Smooth muscle cell (in vitro differentiated cells): ENCODE data around the gene PRPF40B. TPM values are rescaled to one million over a fixed set of nuclear protein-coding genes. Genes with fewer than 3 reads are reported as not detected.

Experiments used
- DNase-seq: peaks from one replicate; lab custom pipeline; 2025; ENCODE audit not compliant: unreplicated experiment; lab: John Stamatoyannopoulos, UW
- H2AFZ ChIP-seq: fragments of 200-600 bp; sonication (generic); 2 replicates; pipeline ENCODE4 v1.6.0; 2016; ENCODE audit warnings: antibody characterized with exemption, low read depth, mild to moderate bottlenecking
- H3F3A ChIP-seq: fragments of 200-600 bp; sonication (generic); 2 replicates; pipeline ENCODE4 v1.6.0; 2017; ENCODE audit warnings: antibody characterized with exemption, low read depth
- H3K27ac ChIP-seq: fragments of 200-600 bp; sonication (generic); 2 replicates; pipeline ENCODE4 v1.5.1; 2016; ENCODE audit warnings: low read depth, mild to moderate bottlenecking
- H3K27me3 ChIP-seq: fragments of 200-600 bp; sonication (generic); 2 replicates; pipeline ENCODE4 v1.6.1; 2016; ENCODE audit warnings: low read depth, mild to moderate bottlenecking
- H3K36me3 ChIP-seq: fragments of 200-600 bp; sonication (generic); 2 replicates; pipeline ENCODE4 v1.5.1; 2016; ENCODE audit warnings: low read depth
- H3K4me1 ChIP-seq: fragments of 200-600 bp; sonication (generic); 2 replicates; pipeline ENCODE4 v1.5.1; 2016; ENCODE audit warnings: low read depth
- H3K4me2 ChIP-seq: fragments of 200-600 bp; sonication (generic); 2 replicates; pipeline ENCODE4 v1.6.0; 2016; ENCODE audit warnings: mild to moderate bottlenecking
- H3K4me3 ChIP-seq: fragments of 200-600 bp; sonication (generic); 2 replicates; pipeline ENCODE4 v1.5.1; 2016; ENCODE audit warnings: mild to moderate bottlenecking
- H3K79me2 ChIP-seq: fragments of 200-600 bp; sonication (generic); 2 replicates; pipeline ENCODE4 v1.6.0; 2016; ENCODE audit warnings: low read depth, mild to moderate bottlenecking
- H3K9ac ChIP-seq: fragments of 200-600 bp; sonication (generic); 2 replicates; pipeline ENCODE4 v1.6.0; 2016; ENCODE audit warnings: low read depth
- H3K9me3 ChIP-seq: fragments of 200-600 bp; sonication (generic); replicated peaks from 2 replicates; pipeline ENCODE4 v1.5.1; 2016; ENCODE audit warnings: low read depth
- H4K20me1 ChIP-seq: fragments of 200-600 bp; sonication (generic); 2 replicates; pipeline ENCODE4 v1.6.0; 2016; ENCODE audit warnings: low read depth
- CTCF ChIP-seq: fragments of 200-600 bp; sonication (generic); IDR thresholded peaks from 2 replicates; pipeline ENCODE4 v1.5.1; 2017; ENCODE audit warnings: borderline replicate concordance, mild to moderate bottlenecking, antibody characterized with exemption; ENCODE audit not compliant: insufficient read depth, poor library complexity, severe bottlenecking
- WGBS: methylation state at CpG from one replicate; pipeline ENCODE4 v1.1.7; 2016; ENCODE audit warnings: low lambda C conversion rate; 5-methylcytosine and 5-hydroxymethylcytosine counted together
- polyA plus RNA-seq: library from polyadenylated mRNA; unstranded; fragments of >200 nt; fragmentation: Nextera tagmentation; extraction: Ambion mirVana; gene quantifications from 2 replicates; pipeline ENCODE4 v1.2.1, GENCODE V29; 2016
- total RNA-seq: library from RNA; depleted of rRNA; stranded (reverse); fragments of >200 nt; gene quantifications from 2 replicates; pipeline ENCODE4 v1.2.3, GENCODE V29; 2014

The PRPF40B gene
- total and polyA plus RNA-seq, 2 experiments from 2014 or later, result 6.2 to 19.8 TPM

DNA sequence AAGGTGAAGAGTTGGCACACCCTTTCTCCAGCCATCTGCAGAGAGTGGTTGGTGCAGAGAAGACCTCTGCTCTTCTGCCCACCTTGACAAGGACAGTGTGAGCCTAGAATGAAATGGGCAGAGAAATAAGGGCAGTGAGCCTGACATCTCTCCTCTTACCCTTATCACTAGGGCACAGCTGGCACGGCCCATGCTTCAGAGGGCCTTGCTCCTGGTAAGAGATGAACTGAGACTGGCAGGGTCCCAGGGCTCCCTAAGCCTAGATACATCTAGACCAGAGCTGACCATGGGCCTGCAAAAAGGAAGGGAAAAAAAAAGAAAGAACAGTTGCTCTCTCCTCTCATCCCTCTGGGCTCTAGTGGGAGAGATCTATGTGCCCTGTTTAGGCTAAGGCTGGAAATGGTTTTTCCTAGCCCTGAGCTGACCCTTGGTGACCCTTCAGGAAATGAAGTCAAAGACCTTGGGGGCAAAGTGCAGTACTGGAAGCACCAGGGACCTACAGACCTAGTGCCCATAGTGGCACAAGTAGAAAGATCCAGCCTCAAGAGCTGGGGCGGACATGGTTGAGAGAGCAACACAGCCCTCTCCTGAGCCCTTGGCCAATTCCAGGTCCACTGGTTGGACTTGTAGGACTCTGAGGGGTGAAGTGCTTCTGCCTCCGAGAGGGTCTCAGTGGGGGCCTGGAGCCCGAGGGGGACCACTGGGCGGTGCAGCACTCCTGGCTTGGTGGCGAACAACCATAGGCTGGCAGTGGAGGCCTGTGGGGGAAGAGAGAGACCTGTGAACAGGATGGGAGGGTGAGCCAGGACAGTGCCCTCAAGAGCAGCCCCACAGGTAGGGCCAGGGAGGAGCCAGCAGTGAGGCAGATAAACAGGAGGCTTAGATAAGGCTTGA is 22.0 kb downstream of the PRPF40B start:
- 96% methylated on average over 6 of the region's 6 CpGs for WGBS
- peaks cover 12% of the 10 kb centered on the region for H3F3A ChIP-seq
- TF ChIP-seq CTCF, result no peak
- no peaks in the 10 kb centered on the region for H3K27me3 ChIP-seq
- no peak overlapping the region for H2AFZ ChIP-seq
- H4K20me1 ChIP-seq, result no peaks in the 10 kb centered on the region
- no peak overlapping the region for H3K4me3 ChIP-seq
- H3K36me3 ChIP-seq, result no peaks in the 10 kb centered on the region
- H3K79me2 ChIP-seq, result no peaks in the 10 kb centered on the region
- H3K4me2 ChIP-seq, result no peak overlapping the region
- no peak for DNase-seq
- no peaks in the 10 kb centered on the region for H3K9me3 ChIP-seq
- H3K27ac ChIP-seq, result no peak overlapping the region
- no peak overlapping the region for H3K9ac ChIP-seq
- H3K4me1 ChIP-seq, result no peaks in the 10 kb centered on the region

DNA sequence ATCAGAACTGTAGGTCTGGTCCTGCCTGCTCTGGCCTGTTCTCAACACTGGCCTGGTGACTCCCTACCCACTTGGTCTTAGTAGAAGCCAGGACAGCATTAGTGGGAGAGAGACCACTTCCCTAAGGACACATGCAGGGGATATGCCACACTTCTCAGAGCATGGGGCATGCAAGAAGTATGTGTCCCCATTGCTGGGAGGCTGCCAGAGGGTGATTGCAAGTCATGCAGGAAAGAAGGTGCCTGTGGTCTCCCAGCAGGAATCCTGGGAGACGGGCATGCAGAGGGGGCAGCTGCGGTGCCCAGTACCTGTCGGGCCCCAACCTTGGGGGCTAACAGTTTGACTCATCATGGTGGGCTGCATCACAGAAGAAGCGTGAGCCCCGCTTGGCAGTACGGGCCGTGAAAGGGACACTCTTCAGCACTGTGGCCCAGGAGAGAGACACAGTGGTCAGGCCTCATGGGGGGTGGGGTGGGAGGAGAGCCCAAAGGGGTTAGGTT is 23.0 kb downstream of the PRPF40B start:
- no peak for TF ChIP-seq CTCF
- Histone ChIP-seq H4K20me1 (no peaks in the 10 kb centered on the region), H3F3A (peaks cover 7% of the 10 kb centered on the region), H3K27ac (no peak overlapping the region), H3K9ac (no peak overlapping the region), H3K27me3 (no peaks in the 10 kb centered on the region), H3K36me3 (no peaks in the 10 kb centered on the region), H3K4me1 (no peaks in the 10 kb centered on the region), H3K79me2 (no peaks in the 10 kb centered on the region), H3K9me3 (no peaks in the 10 kb centered on the region), H3K4me3 (no peak overlapping the region), H2AFZ (no peak overlapping the region), H3K4me2 (no peak overlapping the region)
- no peak for DNase-seq
- 100% methylated on average over 7 of the region's 7 CpGs for WGBS

DNA sequence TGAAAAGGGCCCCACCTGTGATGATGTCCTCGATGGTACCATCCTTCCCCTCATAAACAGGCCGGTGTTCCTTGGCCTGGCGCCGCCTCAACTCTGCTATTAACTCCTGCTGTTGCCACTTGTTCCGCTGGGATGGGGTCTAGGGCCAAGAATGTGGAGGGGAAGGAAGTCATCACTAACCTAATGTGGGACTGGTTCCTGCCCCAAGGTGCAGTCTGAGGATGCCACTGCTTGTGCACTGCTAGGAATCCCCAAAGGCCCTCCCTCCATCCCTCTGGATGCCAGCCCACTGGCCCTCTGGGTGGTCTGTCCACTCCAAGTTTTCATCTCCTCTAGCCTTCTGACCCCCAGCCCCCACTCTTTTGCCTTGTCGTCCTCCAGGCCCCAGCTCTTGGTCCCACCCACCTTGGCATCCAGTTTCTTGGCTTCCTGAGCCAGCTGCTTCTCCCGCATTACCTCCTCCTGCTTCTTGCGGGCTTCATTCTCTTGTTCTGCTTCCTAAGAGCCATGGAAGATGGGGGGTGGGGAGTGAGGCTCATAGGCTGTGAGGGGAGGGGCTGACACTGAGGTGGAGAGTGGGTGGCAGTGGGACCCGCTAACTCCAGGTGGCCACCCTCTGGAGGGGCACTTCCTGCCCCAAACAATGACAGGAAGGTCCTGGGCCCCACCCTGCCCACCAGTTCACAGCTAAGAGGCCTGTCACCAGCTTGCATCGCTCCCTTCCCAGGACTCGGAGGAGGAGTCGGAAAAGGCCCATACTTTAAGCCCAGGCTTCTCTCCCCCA is 23.7 kb downstream of the PRPF40B start:
- Histone ChIP-seq H4K20me1 (no peaks in the 10 kb centered on the region), H3K9ac (no peak overlapping the region), H3K36me3 (no peaks in the 10 kb centered on the region), H3K4me3 (no peak overlapping the region), H3K9me3 (no peaks in the 10 kb centered on the region), H3K4me1 (no peaks in the 10 kb centered on the region), H3F3A (no peaks in the 10 kb centered on the region), H3K4me2 (no peak overlapping the region), H2AFZ (no peak overlapping the region), H3K27ac (no peak overlapping the region), H3K79me2 (no peaks in the 10 kb centered on the region), H3K27me3 (no peaks in the 10 kb centered on the region)
- WGBS, result 94% methylated on average over 12 of the region's 12 CpGs
- no peak for TF ChIP-seq CTCF
- no peak for DNase-seq
